VCaP (cell line): ENCODE results near the gene AFF1.

ENCODE experiments used
- H3K27ac ChIP-seq: fragments of 450-650 bp; 2 replicates; pipeline ENCODE4 v1.5.1; 2017
- TF ChIP-seq, protein P1 (sequence below): fragments of 450-650 bp; conservative IDR thresholded peaks from 2 replicates; pipeline ENCODE4 v1.5.1; 2017; ENCODE audit warnings: mild to moderate bottlenecking, moderate library complexity

Gene AFF1

DNA sequence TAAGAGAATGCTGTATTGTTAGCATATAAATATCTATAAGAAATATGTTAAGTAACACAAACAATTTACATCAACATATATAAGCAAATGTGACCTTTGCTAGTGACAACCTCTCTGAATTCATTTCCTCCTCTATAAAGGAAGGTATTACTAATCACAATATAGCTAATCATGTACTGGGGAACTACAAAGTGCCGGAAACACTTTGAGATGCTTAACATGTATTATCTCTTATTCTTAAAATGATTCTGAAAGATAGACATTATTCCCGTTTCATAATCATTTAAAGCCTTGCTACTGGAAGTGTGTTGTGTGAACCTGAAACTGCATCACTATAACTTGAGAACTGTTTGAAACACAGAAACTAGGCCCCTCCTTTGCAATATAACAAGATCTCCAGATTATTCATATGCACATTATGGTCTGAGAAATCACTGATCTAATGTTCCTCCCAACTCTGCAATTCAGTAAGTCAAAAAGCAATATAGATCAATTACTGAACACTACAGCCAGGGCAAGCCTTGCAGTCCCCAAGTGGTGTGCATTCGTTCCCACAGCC, 231.6 kb downstream of the AFF1 start:
- TF ChIP-seq, protein P1, sequence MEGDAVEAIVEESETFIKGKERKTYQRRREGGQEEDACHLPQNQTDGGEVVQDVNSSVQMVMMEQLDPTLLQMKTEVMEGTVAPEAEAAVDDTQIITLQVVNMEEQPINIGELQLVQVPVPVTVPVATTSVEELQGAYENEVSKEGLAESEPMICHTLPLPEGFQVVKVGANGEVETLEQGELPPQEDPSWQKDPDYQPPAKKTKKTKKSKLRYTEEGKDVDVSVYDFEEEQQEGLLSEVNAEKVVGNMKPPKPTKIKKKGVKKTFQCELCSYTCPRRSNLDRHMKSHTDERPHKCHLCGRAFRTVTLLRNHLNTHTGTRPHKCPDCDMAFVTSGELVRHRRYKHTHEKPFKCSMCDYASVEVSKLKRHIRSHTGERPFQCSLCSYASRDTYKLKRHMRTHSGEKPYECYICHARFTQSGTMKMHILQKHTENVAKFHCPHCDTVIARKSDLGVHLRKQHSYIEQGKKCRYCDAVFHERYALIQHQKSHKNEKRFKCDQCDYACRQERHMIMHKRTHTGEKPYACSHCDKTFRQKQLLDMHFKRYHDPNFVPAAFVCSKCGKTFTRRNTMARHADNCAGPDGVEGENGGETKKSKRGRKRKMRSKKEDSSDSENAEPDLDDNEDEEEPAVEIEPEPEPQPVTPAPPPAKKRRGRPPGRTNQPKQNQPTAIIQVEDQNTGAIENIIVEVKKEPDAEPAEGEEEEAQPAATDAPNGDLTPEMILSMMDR: no peak
- no peak overlapping the region for H3K27ac ChIP-seq

DNA sequence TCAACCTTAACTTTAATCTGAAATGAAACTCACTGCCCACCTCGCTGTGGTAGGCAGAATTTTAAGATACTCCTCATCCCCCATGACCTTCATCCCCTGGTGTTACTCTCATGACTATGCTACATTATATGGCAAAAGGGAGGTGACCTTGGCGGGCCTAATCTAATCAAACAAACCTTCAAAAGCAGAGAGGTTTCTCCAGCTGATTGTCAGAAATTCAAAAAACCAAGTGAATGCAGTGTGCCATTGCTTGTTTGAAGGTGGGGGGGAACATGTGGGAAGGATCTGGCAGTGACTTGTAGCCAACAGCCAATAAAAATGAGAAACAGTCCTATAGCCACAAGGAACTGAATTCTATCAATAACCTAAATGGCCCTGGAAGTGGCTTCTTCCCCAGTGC, 237.1 kb downstream of the AFF1 start:
- TF ChIP-seq, protein P1: no peak

GRCh38 chr4:87174672-87175071, 239.9 kb downstream of the AFF1 start:
- TF ChIP-seq, protein P1: no peak
- no peak overlapping the region for H3K27ac ChIP-seq

More for the DNA sequence above, 237.1 kb downstream of the AFF1 start:
- H3K27ac ChIP-seq: no peak overlapping the region

- H3K27ac ChIP-seq: no peak overlapping the region
- TF ChIP-seq, protein P1: no peak
These were observed 244.9 kb downstream of the AFF1 start for GRCh38 chr4:87179751-87180150.

- no peak overlapping the region for H3K27ac ChIP-seq
- TF ChIP-seq, protein P1: no peak
These were observed 246.0 kb downstream of the AFF1 start for GRCh38 chr4:87180767-87181166.

- H3K27ac ChIP-seq: no peak overlapping the region
- TF ChIP-seq, protein P1: no peak
These were observed 250.5 kb downstream of the AFF1 start for GRCh38 chr4:87185146-87185870.

GRCh38 chr4:87188048-87188447, 253.2 kb downstream of the AFF1 start:
- peak overlapping the region; percentile 0; the same call in 1 of the 2 replicates for H3K27ac ChIP-seq
- TF ChIP-seq, protein P1: no peak
